HG02973 (cell line): ENCODE data around the gene DCK.
"Not testable (repeated sequence)": the region's sequence is repeated elsewhere in the genome, so short reads cannot be mapped to it uniquely, and the experiment has no call there.

Experiments
- ATAC-seq: cut with Tn5 transposase; IDR thresholded peaks from one replicate; pipeline ENCODE4 v1.9.1; 2021; ENCODE audit warnings: moderate library complexity; ENCODE audit not compliant: unreplicated experiment

DCK gene

DNA sequence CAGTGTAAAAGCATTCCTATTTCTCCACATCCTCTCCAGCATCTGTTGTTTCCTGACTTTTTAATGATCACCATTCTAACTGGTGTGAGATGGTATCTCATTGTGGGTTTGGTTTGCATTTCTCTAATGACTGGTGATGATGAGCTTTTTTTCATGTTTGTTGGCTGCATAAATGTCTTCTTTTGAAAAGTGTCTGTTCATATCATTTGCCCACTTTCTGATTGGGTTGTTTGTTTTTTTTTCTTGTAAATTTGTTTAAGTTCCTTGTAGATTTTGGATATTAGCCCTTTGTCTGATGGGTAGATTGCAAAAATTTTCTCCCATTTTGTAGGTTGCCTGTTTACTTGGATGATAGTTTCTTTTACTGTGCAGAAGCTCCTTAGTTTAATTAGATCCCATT lies 6.2 kb downstream of the DCK start:
- ATAC-seq: not testable (repeated sequence)

DNA sequence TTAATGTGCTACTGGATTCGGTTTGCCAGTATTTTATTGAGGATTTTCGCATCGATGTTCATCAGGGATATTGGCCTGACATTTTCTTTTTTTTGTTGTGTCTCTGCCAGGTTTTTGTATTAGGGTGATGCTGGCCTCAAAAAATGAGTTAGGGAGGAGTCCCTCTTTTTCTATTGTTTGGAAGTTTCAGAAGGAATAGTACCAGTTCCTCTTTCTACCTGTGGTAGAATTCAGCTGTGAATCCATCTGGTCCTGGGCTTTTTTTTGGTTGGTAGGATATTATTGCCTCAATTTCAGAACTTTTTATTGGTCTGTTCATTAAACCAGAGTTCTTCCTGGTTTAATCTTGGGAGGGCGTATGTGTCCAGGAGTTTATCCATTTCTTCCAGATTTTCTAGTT lies 7.9 kb downstream of the DCK start:
- ATAC-seq: not testable (repeated sequence)

DNA sequence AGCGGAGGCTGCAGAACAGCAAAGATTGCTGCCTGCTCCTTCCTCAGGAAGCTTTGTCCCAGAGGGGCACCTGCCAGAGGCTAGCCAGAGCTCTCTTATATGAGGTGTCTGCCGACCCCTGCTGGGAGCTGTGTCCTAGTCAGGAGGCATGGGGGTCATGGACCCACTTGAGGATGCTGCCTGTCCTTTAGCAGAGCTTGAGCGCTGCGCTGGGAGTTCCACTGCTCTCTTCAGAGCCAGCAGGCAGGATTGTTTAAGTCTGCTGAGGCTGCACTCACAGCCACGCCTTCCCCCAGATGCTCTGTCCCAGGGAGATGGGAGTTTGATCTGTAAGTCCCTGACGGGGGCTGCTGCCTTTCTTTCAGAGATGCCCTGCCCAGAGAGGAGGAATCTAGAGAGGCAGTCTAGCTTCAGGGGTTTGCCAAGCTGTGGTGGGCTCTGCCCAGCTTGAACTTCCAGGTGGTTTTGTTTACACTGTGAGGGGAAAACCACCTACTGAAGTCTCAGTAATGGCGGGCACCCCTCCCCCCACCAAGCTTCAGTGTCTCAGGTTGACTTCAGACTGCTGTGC lies 10.9 kb downstream of the DCK start:
- ATAC-seq: no peak

DNA sequence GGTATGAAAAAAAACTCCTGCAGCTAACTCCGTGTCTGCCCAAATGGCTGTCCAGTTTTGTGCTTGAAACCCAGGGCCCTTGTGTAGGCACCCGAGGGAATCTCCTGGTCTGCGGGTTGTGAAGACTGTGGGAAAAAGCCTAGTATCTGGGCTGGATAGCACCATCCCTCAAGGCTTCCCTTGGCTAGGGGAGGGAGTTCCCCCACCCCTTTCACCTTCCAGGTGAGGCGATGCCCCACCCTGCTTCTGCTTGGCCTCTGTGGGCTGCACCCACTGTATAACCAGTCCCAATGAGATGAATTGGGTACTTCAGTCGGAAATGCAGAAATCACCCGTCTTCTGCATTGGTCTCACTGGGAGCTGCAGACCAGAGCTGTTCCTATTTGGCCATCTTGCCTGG lies 11.6 kb downstream of the DCK start:
- not testable (repeated sequence) for ATAC-seq

DNA sequence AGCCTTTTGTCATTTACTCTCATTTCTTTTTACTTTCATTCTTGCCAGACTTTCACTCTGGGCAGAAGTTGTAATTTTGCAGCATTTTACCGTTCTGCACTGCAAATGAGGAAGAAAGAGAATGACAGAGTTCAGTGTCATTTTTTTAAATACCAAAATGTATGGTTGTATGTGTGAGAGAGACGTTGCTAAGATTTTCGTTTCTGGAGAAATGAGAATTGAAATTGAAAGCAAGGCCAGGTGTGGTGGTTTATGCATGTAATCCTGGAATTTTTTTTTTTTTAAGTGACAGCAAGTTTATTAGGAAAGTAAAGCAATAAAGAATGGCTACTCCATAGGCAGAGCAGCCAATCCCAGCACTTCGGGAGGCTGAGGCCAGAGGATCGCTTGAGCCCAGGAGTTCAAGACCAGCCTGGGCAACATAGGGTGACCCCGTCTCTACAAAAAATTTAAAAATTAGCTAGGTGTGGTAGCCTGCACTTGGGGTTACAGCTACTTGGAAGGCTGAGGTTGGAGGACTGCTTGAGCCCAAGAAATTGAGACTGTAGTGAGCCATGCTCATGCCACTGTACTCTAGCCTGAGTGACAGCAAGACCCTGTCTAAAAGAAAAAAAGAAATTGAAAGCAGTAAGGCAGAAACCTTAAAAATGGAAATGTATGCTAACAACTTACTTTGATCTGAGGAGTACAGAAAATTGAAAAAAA lies 12.9 kb downstream of the DCK start:
- peak; percentile 86 for ATAC-seq

DNA sequence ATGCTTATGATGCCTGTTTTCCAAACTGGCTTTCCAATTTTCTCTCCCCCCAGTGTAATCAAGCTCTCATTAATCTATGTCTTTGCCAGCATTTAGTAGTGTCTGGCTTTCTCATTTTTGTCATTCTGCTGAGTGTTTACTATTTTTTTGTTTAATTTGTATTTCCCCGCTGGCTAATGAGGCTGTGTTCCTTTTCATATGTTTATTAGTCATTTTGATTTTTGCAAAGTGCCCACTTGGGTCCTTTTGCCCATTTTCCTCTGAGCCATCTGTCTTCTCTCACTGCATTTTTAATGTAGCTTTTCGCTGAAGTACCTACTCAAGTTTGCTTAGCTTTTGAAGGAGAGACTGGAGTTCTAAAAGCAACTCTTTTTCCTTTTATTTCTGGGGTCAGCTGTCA lies 14.7 kb downstream of the DCK start:
- no peak for ATAC-seq

DNA sequence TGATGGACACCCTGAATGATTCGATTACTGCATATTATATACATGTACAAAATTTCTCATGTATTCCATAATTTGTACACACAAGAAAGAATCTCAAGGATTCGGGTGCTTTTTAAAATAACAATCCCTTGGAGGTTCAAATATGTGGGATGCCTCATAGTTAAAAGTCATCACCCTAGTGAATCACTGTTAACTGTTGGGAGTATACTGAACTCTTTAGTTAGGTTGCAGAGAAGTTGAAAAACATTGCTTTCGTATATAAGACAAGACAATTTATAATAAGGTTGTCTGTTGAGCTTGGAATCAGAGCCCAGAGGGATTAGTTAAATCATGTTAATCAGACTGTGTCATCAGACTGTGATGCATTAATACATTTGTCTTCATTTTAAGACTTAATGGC lies 15.6 kb downstream of the DCK start:
- ATAC-seq: no peak

DNA sequence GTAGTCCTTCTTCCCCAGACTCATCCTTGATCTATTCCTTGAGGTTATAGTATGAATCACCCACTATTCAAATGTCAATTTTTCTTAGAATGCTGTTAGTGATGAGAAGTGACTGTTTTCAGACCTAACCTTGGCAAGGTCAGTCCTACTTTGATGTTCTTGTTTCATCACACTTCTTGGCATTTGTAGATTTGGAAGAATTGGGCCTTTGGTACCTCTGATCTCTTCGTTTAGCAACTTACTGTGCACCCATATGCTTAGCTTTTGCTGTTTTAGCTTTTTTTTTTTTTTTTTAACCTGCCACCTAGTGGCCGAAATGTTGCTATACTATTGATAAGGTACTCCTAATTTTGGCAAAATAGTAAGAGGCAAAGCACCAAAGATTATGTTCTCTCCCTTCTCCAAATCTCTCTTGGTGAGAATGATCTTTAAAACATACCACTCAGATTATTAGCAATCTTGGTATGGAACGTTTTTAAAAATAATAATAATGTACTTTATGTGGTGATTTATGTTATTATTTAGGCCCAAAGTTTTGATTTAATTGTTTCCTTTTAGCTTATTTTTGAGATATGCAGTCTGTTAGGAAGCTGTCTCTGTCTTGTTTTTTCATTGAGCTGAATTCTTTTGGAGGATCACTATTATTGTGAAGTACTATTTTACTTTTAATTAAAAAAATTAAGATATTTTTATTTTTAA lies 16.6 kb downstream of the DCK start:
- peak; percentile 35 for ATAC-seq

DNA sequence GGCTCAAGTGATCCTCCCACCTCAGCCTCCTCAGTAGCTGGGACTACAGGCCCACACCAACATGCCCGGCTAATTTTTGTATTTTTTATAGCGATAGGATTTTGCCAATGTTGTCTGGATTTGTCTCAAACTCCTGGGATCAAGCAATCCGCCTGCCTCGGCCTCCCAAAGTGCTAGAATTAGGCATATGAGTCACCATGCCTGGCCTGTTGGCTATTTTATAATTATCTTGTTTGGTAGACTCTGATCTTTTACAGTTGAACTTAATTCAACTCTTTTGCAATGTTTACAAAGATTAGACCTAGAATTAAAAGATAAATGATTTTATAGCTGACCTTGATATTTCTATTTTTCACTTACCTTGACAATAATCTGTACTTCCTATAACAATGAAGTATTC lies 18.0 kb downstream of the DCK start:
- no peak for ATAC-seq

DNA sequence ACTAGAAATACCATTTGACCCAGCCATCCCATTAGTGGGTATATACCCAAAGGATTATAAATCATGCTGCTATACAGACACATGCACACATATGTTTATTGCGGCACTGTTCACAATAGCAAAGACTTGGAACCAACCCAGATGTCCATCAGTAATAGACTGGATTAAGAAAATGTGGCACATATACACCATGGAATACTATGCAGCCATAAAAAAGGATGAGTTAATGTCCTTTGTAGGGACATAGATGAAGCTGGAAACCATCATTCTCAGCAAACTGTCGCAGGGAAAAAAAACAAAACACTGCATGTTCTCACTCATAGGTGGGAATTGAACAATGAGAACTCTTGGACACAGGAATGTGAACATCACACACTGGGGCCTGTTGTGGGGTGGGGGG lies 23.9 kb downstream of the DCK start:
- ATAC-seq: not testable (repeated sequence)

DNA sequence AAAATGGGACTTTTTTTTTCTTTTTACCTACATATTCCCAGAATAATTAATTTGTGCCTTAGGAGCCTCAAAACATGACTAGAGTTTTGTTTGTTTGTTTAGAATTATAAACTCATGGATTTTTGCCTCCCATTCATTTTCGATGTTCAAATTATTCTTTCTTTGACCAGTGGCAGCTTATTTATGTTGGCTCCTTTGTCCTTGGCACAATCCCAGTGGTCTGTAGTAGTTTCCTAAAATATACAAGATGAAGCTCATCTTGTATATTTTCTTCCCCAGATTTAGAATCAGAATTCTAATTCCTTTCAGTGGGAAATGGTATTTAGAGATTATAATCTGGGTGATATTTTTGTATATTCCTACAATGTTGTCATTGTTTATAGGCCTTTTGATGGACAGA lies 27.2 kb downstream of the DCK start:
- no peak for ATAC-seq

DNA sequence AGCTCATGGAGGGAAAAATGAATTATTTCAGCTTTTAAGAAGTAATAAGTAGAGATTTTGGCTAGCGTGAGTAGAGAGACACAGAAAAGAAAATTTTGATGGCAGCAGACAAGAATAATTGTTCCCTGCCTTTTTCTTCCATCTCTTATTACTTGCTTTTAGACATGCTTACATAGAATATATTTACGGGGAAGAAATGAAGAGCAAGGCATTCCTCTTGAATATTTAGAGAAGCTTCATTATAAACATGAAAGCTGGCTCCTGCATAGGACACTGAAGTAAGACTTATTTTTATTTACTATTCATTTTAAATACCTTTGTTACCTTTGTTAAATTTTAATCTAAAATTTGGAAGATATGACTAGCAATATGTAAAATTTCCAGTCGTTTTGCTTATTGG lies 32.2 kb downstream of the DCK start:
- ATAC-seq: no peak

DNA sequence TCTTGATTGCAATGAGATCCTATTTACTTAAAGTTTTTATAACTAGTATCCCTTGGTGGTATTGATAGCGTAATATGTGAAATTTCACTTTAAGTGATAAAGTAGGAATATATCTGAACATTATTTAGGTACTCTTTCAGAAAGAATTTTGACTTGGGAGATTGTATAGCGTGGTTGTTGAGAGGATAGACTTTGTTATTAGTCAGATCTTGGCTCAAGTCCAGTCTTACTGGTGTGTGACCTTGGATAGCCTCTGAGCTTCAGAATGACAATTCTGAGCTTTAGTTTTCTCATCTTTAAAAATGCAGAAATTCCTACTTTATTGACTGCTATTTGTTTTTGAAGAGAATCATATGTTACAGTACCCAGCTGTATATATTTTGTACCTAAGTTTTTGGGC lies 32.6 kb downstream of the DCK start:
- no peak for ATAC-seq

DNA sequence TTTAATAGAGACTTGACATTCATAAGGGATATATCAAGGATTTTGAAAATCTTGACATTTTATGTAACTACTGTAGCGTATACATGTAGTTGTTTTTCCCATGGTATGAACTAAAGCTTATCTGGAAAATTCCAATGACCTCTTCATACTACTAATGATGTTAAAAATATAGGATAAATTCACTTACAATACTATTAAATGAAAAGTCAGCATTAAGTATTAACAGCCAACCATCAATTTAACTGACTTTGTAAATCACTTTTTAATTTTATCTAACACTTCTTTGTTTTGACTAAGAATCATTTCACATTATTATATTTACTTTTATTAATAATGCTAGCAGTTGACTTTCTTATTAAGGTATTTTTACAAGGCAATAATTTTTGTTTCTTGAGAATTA lies 34.2 kb downstream of the DCK start:
- ATAC-seq: no peak

DNA sequence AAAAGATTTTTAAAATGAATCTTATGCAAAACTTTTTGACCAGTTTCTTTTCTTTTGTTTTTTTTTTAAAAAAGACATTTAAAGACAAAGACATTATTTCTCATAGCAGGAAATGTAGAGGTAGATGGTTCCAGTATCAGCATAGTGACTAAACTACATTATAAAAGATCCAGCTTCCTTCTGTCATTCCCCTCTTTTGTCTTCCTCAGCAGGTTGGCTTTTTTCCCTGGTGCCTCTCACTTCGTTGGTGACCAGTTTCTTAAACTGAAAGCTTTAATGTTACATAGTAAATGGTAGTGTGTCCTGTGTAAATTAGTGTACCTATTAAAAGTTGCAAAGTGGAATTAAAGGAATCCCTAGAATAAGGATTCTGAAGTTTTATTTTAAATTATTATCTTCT lies 36.1 kb downstream of the DCK start:
- ATAC-seq: no peak

DNA sequence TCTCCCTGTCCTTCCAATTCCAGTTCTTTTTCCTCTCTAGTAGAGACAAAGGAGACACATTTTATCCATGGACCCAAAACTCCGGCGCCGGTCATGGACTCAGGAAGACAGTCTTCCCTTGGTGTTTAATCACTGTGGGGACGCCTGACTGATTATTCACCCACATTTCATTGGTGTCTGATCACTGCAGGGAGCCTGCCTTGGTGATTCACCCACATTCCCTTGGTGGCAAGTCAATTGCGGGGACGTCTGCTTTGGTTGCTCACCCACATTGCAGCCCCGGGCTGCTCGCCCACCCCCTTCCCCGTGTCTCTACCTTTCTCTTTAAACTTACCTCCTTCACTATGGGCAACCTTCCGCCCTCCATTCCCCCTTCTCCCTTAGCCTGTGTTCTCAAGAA lies 38.7 kb downstream of the DCK start:
- ATAC-seq: not testable (repeated sequence)

DNA sequence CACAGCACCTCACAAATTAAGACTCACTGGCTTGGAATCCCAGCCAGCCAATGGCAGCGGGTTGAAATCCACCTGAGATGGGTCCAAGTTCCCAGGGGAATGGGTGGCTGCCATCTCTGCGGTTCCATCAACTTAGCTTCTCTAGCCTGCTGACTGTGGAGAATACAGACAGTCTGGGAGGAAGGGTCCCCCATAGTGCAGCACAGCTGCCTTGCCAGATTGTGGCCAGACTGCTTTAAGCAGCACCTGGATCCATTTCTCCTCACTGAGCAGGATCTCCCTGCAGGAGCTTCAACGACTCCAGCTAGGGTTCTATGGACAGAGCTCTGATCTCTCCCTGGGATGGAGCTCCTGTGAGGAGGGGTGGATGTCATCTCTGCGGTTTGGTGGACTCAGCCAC lies 51.8 kb downstream of the DCK start:
- no peak for ATAC-seq

DNA sequence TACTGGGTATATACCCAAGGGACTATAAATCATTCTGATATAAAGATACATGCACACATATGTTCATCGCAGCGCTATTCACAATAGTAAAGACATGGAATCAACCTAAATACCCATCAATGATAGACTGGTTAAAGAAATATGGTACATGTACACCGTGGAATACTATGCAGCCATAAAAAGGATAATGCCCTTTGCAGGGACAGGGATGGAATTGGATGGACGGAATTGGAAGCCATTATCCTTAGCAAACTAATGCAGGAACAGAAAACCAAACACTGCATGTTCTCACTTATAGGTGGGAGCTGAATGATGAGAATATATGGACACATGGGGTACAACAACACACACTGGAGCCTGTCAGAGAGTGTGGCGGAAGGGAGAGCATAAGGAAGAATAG lies 55.9 kb downstream of the DCK start:
- no peak for ATAC-seq

DNA sequence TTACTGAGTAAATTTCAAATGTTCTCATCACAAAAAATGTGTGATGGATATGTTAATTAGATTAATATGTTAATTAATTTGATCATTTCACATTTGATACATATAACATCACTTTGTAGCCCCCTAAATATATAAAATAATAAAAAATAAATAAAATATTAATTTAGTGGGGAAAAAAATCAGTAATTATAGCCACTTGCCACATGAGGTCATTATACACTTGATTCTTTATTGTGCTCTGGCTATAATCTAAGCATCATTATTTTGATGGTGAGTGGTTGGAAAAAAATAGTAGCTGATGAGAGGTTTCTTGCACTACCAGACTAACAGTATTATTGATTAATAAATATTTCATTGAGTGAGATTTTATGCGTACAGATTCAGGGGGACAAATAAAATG lies 57.4 kb downstream of the DCK start:
- no peak for ATAC-seq

DNA sequence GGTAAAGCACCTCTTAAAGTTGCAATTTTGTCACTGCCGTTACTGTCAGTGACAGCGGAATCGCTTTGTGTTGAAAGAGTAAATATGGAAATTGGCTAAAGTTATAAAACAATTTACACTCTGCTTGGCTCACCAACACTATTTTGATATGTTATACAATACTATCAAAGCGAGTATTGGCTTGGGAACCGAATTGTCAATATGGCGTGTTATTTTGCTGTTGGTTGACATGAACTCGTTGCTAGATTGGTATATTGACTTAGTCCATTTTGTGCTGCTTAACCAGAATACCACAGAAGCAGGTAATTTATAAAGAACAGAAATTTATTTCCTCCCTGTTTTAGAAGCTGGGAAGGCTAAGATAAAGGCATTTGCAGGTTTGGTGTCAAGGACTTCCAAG lies 58.6 kb downstream of the DCK start:
- ATAC-seq: no peak

DNA sequence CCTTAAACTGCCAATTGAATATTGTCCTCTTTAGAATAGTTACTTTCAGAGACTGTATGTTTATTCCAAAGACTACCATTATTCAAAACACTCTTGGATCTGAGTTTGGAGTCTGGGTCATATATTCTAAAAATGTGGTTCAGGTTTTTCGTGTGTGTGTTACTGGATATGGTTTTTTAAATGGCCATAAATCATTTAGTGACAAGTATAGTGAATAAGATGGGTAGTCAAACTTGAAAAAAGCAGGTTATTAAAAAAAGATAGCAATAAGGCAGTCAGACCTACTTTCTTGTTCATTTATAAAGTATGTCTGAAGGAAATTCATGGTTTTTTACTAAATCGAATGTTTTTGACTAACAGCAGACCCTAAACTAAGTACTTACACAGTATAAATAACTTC lies 59.3 kb downstream of the DCK start:
- ATAC-seq: no peak

DNA sequence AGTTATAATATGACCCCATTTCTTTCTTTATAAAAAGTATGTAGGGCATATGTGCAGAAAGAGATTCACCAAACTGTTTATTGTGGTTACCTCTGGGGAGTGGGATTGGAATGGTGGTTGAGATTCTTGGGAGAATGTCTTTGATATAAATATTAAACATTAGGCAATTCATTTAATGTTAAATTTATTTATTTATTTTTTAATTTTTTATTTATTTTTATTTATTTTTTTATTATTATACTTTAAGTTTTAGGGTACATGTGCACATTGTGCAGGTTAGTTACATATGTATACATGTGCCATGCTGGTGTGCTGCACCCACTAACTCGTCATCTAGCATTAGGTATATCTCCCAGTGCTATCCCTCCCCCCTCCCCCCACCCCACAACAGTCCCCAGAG lies 60.2 kb downstream of the DCK start:
- ATAC-seq: not testable (repeated sequence)
